Hepatocyte (in vitro differentiated cells): ENCODE data around the gene TRAM2.

Experiments used
- CTCF ChIP-seq: fragments of 200-600 bp; sonication (generic); IDR thresholded peaks from 2 replicates; pipeline ENCODE4 v1.5.1; 2016; ENCODE audit warnings: antibody characterized with exemption, mild to moderate bottlenecking; ENCODE audit not compliant: poor library complexity
- EZH2 ChIP-seq: fragments of 200-600 bp; sonication (generic); IDR thresholded peaks from 2 replicates; pipeline ENCODE4 v1.6.1; 2016; ENCODE audit warnings: antibody characterized with exemption, mild to moderate bottlenecking, borderline replicate concordance
- EZH2phosphoT487 ChIP-seq: fragments of 200-600 bp; sonication (generic); IDR thresholded peaks from one replicate; pipeline ENCODE4 v1.6.1; 2018; ENCODE audit warnings: antibody characterized with exemption, mild to moderate bottlenecking, low read depth, moderate library complexity; ENCODE audit not compliant: unreplicated experiment, severe bottlenecking

DNA sequence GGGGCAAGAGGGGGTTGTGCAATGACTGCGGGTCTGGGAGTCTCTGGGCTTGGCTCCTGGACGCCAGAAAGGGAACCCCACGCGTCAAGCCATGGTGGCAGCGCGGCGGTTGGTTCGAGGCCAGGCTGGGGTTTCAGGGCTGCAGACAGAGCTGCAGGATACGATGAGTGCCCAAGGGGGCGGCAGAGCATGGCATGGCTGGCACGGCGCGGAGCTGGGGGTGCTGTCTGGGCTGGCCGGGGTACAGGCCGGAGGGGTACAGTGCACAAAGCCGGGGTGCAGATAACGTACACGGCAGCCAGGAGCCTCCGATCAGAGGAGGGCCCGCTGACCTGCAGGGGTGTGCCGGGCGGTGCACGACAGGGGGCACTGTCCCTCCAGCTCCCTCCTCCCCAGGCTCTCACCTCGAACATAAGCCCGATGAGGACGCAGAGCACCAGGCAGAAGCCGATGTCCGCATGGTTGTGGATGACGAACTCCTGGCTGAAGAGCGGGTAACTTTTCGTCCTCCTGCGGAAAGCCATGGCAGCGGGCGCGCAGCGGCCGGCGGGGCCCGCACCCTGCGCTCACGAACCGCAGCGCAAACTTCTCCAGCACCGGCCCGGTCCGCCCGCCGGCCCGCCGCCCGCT, 353 bp downstream of the TRAM2 start:
- TF ChIP-seq CTCF (peak; percentile 69), EZH2 (no peak), EZH2phosphoT487 (no peak)
